HG02840 (cell line): ENCODE results near the gene PDCD2L.
"Not testable (repeated sequence)": the region's sequence is repeated elsewhere in the genome, so short reads cannot be mapped to it uniquely, and the experiment has no call there.

Source experiments
- ATAC-seq: cut with Tn5 transposase; IDR thresholded peaks from one replicate; pipeline ENCODE4 v1.9.1; 2021; ENCODE audit warnings: mild to moderate bottlenecking, moderate library complexity, moderate number of reproducible peaks; ENCODE audit not compliant: unreplicated experiment, low FRiP score

PDCD2L gene

GRCh38 chr19:34373601-34374288 is 30.5 kb upstream of the PDCD2L start:
- no peak for ATAC-seq

- no peak for ATAC-seq
These were observed 28.6 kb upstream of the PDCD2L start for GRCh38 chr19:34375598-34375997.

GRCh38 chr19:34380639-34381241 is 23.5 kb upstream of the PDCD2L start:
- ATAC-seq: no peak

- ATAC-seq: no peak
These were observed 22.6 kb upstream of the PDCD2L start for GRCh38 chr19:34381399-34382251.

GRCh38 chr19:34382471-34382870 is 21.7 kb upstream of the PDCD2L start:
- no peak for ATAC-seq

- no peak for ATAC-seq
These were observed 20.6 kb upstream of the PDCD2L start for GRCh38 chr19:34383599-34383998.

- no peak for ATAC-seq
These were observed 17.4 kb upstream of the PDCD2L start for GRCh38 chr19:34386645-34387445.

GRCh38 chr19:34387446-34387810 is 16.8 kb upstream of the PDCD2L start:
- no peak for ATAC-seq

- ATAC-seq: not testable (repeated sequence)
These were observed 15.5 kb upstream of the PDCD2L start for GRCh38 chr19:34388745-34389144.

- ATAC-seq: no peak
These were observed 12.4 kb upstream of the PDCD2L start for GRCh38 chr19:34391813-34392212.

- no peak for ATAC-seq
These were observed 11.2 kb upstream of the PDCD2L start for GRCh38 chr19:34393031-34393430.

- ATAC-seq: no peak
These were observed 10.6 kb upstream of the PDCD2L start for GRCh38 chr19:34393629-34394028.

GRCh38 chr19:34397853-34398252 is 6.3 kb upstream of the PDCD2L start:
- no peak for ATAC-seq

GRCh38 chr19:34399886-34400285 is 4.3 kb upstream of the PDCD2L start:
- no peak for ATAC-seq

- not testable (repeated sequence) for ATAC-seq
These were observed 3.4 kb upstream of the PDCD2L start for GRCh38 chr19:34400844-34401243.

GRCh38 chr19:34402074-34402600 is 2.1 kb upstream of the PDCD2L start:
- no peak for ATAC-seq

GRCh38 chr19:34403784-34404108 is 453 bp upstream of the PDCD2L start:
- ATAC-seq: peak; percentile 8

- no peak for ATAC-seq
These were observed 1.9 kb downstream of the PDCD2L start for GRCh38 chr19:34405892-34406660.

- ATAC-seq: no peak
These were observed 4.2 kb downstream of the PDCD2L start for GRCh38 chr19:34408411-34408810.
